KOPT-K1 (cell line): ENCODE results near the gene KATNB1.
"Not testable (repeated sequence)": the region's sequence is repeated elsewhere in the genome, so short reads cannot be mapped to it uniquely, and the experiment has no call there.

Experiments used
- H3K27ac ChIP-seq: fragments of 200-600 bp; sonication (generic); 2 replicates; pipeline ENCODE4 v1.5.1; 2016; ENCODE audit warnings: antibody characterized with exemption, mild to moderate bottlenecking, low read depth, low read length; ENCODE audit not compliant: poor library complexity, severe bottlenecking
- H3K36me3 ChIP-seq: fragments of 200-600 bp; sonication (generic); 2 replicates; pipeline ENCODE4 v1.5.1; 2017; ENCODE audit warnings: antibody characterized with exemption, mild to moderate bottlenecking, low read length, moderate library complexity; ENCODE audit not compliant: insufficient read depth
- H3K9me3 ChIP-seq: fragments of 200-600 bp; sonication (generic); 2 replicates; pipeline ENCODE4 v1.5.1; 2017; ENCODE audit warnings: antibody characterized with exemption, low read length, mild to moderate bottlenecking; ENCODE audit not compliant: insufficient read depth, poor library complexity, severe bottlenecking

KATNB1 gene

DNA sequence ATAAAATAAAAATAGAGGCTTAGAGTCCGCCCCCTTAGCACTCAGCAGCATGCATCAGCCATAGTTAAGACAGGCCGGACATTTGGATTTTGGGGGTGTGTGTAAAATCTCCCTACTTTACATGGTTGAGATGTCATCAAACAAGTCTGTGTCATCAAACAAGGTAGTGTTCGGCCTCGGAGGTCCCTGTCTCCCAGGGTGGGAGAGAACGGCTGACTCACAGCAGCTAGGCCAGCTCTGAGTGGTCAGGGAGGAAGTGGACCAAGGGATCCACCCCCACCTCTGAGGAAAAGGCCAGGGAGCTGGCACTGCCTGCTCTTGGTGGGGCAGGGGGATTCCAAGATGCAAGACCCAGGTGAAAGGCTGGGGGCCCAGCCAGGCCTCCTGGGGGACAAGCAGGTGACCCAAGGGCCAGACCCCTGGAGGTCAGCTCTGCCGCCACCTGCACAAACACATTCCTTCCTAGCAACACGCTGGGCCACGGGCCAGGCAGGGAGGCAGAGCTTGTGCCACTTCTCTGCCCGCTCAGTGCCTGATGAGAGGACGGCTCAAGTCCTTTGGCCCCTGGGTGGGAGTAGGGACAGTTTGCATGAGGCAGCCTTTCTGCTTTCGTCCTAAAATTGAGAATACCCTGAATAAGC is 38.2 kb downstream of the KATNB1 start:
- H3K9me3 ChIP-seq = no peaks in the 10 kb centered on the region
- H3K27ac ChIP-seq = no peak overlapping the region
- H3K36me3 ChIP-seq = no peaks in the 10 kb centered on the region

- no peak overlapping the region for H3K27ac ChIP-seq
- no peaks in the 10 kb centered on the region for H3K36me3 ChIP-seq
- H3K9me3 ChIP-seq = no peaks in the 10 kb centered on the region
These were observed 39.2 kb downstream of the KATNB1 start for GRCh38 chr16:57774705-57775285.

GRCh38 chr16:57775661-57776469 is 40.3 kb downstream of the KATNB1 start:
- no peaks in the 10 kb centered on the region for H3K36me3 ChIP-seq
- no peak overlapping the region for H3K27ac ChIP-seq
- H3K9me3 ChIP-seq = no peaks in the 10 kb centered on the region

GRCh38 chr16:57778658-57779057 is 43.1 kb downstream of the KATNB1 start:
- Histone ChIP-seq H3K27ac (no peak overlapping the region), H3K9me3 (no peaks in the 10 kb centered on the region), H3K36me3 (no peaks in the 10 kb centered on the region)

DNA sequence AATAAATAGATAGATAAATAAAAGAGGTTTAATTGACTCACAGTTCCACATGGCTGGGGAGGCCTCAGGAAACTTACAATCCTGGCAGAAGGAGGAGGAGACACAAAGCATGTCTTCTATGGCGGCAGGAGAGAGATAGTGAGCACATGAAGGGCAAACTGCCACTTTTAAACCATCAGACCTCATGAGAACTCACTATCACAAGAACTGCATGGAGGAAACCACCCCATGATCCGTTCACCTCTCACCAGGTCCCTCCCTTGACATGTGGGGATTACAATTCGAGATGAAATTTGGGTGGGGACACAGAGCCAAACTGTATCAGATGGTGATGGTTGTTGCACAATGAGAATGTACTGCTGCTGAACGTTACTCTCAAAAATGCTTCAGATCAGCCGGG is 44.3 kb downstream of the KATNB1 start:
- H3K36me3 ChIP-seq = not testable (repeated sequence)

DNA sequence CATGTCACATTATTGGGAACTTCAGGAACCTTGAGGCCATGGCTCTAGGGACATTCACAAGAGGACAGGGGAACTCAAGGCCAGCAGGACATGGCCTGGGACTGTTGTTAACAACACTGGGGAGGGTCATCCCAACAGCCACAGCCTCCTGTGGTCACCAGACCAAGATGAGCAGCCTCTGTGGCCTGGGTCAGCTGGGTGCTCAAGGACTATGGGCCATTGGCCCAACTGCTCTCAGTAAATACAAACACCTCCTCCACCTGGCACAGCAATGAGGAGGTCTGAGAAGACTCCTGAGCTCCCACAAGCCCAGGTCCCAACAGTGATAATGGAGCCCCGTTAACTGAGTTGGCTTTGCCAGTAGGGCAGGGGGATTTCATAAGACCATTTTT is 45.8 kb downstream of the KATNB1 start:
- Histone ChIP-seq H3K9me3 (no peaks in the 10 kb centered on the region), H3K36me3 (no peaks in the 10 kb centered on the region), H3K27ac (no peak overlapping the region)

More for the DNA sequence above, 44.3 kb downstream of the KATNB1 start:
- H3K9me3 ChIP-seq, H3K27ac ChIP-seq: not testable (repeated sequence)

DNA sequence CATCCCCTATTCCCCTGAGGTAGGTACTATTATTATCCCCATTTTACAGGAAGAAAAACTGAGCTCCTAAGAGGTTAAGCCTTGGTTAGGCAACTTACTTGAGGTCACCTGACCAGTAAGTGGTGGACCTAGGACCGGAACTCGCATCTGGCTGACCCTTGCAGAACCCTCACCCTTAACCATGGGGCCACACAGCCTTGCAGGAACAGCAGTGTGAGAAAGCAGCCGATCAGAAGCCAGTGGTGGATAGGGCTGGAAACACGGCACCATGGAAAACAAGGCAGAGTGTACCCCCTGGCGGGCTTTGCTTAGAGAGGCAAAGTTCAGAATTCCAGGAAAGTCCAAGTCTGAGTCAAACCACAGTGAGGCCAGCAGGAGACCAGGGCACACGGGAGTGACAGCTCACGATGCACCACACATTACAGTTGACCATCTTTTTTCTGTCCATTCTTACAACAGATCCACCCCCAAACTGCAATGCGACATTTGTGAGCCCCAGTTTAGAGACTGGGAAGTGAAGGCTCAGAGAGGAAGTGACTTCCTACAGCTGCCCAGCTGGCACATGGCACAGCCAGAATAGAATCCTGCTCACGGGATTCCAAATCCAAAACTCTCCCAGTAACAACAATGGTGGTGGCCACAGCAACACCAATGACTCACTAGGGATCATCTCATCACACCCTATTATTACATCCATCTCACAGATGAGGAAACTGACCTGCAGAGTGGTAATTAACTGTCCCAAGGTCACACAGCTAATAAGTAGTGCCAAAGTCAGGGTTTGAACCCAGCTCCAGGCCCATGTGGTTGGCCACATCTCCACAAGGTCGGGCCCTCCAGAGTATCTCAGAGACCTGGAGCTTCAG is 46.4 kb downstream of the KATNB1 start:
- no peak overlapping the region for H3K27ac ChIP-seq
- no peaks in the 10 kb centered on the region for H3K36me3 ChIP-seq
- no peaks in the 10 kb centered on the region for H3K9me3 ChIP-seq

DNA sequence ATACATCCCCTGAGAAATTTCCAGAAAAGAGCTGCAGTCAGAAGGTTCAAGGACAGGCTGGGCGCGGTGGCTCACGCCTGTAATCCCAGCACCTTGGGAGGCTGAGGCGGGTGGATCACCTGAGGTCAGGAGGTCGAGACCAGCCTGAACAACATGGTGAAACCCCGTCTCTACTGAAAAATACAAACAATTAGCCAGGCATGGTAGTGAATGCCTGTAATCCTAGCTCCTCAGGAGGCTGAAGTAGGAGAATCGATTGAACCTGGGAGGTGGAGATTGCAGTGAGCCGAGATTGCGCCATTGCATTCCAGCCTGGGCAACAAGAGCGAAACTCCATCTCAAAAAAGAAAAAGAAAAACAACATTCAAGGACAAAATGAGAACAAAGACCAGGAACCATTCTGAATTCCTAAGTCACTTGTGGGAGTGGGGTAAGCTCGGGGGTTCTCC is 47.1 kb downstream of the KATNB1 start:
- H3K9me3 ChIP-seq, H3K27ac ChIP-seq, H3K36me3 ChIP-seq: not testable (repeated sequence)

GRCh38 chr16:57783116-57783515 is 47.5 kb downstream of the KATNB1 start:
- Histone ChIP-seq H3K9me3 (no peaks in the 10 kb centered on the region), H3K27ac (no peak overlapping the region), H3K36me3 (no peaks in the 10 kb centered on the region)

- Histone ChIP-seq H3K36me3 (no peaks in the 10 kb centered on the region), H3K27ac (no peak overlapping the region), H3K9me3 (no peaks in the 10 kb centered on the region)
These were observed 48.3 kb downstream of the KATNB1 start for GRCh38 chr16:57783883-57784282.

DNA sequence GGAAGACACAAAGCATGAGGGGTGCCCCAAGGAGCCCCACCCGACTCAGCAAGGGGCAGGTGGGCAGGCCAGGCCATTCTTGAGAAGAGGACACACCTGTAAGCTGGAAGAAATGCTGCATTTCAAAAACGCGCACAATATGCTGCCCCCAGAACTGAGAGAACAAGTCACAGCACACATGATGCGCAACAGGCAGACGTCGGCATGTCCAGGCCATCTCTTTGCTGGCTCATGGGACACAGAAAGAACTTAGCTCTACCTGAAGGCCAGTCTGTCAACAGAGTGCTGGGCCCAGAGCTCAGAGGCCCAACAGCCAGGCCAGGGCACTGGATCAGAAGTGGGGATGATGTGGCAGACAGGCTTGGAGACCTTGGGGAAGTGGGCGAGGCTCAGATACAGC is 48.8 kb downstream of the KATNB1 start:
- Histone ChIP-seq H3K9me3 (no peaks in the 10 kb centered on the region), H3K36me3 (no peaks in the 10 kb centered on the region), H3K27ac (no peak overlapping the region)

GRCh38 chr16:57785385-57785784 is 49.8 kb downstream of the KATNB1 start:
- Histone ChIP-seq H3K9me3 (no peaks in the 10 kb centered on the region), H3K36me3 (no peaks in the 10 kb centered on the region), H3K27ac (no peak overlapping the region)

DNA sequence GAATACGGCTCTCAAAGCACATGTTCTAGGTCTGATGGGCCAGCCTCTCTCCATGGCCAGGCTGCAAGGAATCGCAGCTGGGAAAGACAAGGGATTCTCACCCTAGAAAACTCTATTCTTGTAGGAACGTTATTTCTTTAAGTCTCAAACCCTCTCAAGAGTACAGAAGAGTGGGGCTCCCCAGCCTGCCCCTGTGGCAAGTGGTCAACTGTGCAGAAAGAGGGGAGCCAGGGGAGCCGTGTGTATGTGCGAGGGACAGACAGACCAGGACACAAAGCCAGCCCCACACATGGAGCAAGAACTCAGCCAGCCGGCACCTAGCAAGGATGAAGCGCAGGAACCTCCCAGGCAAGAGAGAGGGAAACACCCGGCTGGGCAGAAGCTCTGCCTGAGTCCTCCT is 50.4 kb downstream of the KATNB1 start:
- no peaks in the 10 kb centered on the region for H3K9me3 ChIP-seq
- no peak overlapping the region for H3K27ac ChIP-seq
- no peaks in the 10 kb centered on the region for H3K36me3 ChIP-seq

GRCh38 chr16:57786632-57787518 is 51.3 kb downstream of the KATNB1 start:
- Histone ChIP-seq H3K9me3 (no peaks in the 10 kb centered on the region), H3K36me3 (no peaks in the 10 kb centered on the region), H3K27ac (no peak overlapping the region)
